Mucosa of descending colon (tissue), 3 donors: Measurements from ENCODE around the gene KCNH5. TPM values are rescaled to one million over a fixed set of nuclear protein-coding genes. Genes with fewer than 3 reads are reported as not detected.

Experiments
- ATAC-seq: fragments of 200-7000 bp; cut with Tn5 transposase; one replicate; pipeline ENCODE4 v1.9.1; 2020; ENCODE audit warnings: mild to moderate bottlenecking, moderate library complexity
- DNase-seq, 3 donors: peaks; one replicate each; pipeline ENCODE4 v3.0.0-alpha.2; 2020
- H3K36me3 ChIP-seq: fragments of 200-600 bp; one replicate; pipeline ENCODE4 v1.8.0; 2021; ENCODE audit warnings: low read depth, mild to moderate bottlenecking
- H3K4me1 ChIP-seq: fragments of 200-600 bp; one replicate; pipeline ENCODE4 v1.8.0; 2021; ENCODE audit warnings: low read depth, mild to moderate bottlenecking
- H3K4me3 ChIP-seq: fragments of 200-600 bp; one replicate; pipeline ENCODE4 v1.8.0; 2021; ENCODE audit warnings: mild to moderate bottlenecking
- H3K9me3 ChIP-seq: fragments of 200-600 bp; one replicate; pipeline ENCODE4 v1.8.0; 2021; ENCODE audit warnings: mild to moderate bottlenecking
- intact Hi-C, 2 donors: fragments of 100-400 bp; cut with DNase I in 1 of 2; cut with micrococcal nuclease in 1 of 2; formaldehyde crosslinking; loops; one replicate each; pipeline versions ENCODE4 v1.11.0 to v1.11.1; 2022; cut with DNase I, micrococcal nuclease
- total RNA-seq, 3 donors: library from RNA; stranded (reverse); fragmentation: NEBNext Ultra II Directional in 2 of 3; extraction: Animal tissue kit (Norgen Biotek cat#: 25700) in 2 of 3; gene quantifications; one replicate each; pipeline versions ENCODE4 v1.2.1 to v1.2.4, GENCODE V29; 2021 to 2023
- TF ChIP-seq, protein P1 (sequence below): fragments of 200-600 bp; IDR thresholded peaks from one replicate; pipeline ENCODE4 v1.8.0; 2022; ENCODE audit warnings: antibody characterized with exemption, mild to moderate bottlenecking
- donor health status: DM: no; HTN: no; CAD: no; lungs with moderate emphysema.
- donor health status: DM: no; HTN: no; CAD: no.
- donor health status: DM: no; HTN: yes; CAD: no.

KCNH5 gene
- total RNA-seq, 3 donors from 2014 or later: 0.28 TPM; not detected in 2

DNA sequence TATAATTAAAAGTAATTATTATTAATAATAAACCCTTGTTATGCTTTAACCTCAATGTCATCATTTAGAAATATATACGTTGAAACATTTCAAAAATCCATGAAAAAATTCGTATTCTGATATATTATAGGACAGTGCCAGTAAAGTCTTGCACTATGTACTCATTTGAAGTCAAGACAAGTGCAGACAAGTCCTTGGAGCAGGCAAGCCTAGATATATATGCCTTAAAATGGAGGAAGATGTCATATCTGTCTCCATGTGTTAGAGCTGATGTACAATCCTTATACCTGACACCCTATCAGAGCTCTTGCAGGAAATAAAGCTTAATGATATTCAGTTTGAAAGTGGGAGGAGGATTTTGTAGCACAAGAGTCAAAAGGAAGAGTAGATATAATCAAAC, 310.4 kb downstream of the KCNH5 start:
- intact Hi-C loops: no loop called here
- no peak for DNase-seq
- ATAC-seq: no peak
- H3K36me3 ChIP-seq: no peaks in the 10 kb centered on the region
- H3K9me3 ChIP-seq: peaks cover 22% of the 10 kb centered on the region
- TF ChIP-seq, protein P1, sequence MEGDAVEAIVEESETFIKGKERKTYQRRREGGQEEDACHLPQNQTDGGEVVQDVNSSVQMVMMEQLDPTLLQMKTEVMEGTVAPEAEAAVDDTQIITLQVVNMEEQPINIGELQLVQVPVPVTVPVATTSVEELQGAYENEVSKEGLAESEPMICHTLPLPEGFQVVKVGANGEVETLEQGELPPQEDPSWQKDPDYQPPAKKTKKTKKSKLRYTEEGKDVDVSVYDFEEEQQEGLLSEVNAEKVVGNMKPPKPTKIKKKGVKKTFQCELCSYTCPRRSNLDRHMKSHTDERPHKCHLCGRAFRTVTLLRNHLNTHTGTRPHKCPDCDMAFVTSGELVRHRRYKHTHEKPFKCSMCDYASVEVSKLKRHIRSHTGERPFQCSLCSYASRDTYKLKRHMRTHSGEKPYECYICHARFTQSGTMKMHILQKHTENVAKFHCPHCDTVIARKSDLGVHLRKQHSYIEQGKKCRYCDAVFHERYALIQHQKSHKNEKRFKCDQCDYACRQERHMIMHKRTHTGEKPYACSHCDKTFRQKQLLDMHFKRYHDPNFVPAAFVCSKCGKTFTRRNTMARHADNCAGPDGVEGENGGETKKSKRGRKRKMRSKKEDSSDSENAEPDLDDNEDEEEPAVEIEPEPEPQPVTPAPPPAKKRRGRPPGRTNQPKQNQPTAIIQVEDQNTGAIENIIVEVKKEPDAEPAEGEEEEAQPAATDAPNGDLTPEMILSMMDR: no peak
- no peak overlapping the region for H3K4me3 ChIP-seq
- H3K4me1 ChIP-seq: no peaks in the 10 kb centered on the region

DNA sequence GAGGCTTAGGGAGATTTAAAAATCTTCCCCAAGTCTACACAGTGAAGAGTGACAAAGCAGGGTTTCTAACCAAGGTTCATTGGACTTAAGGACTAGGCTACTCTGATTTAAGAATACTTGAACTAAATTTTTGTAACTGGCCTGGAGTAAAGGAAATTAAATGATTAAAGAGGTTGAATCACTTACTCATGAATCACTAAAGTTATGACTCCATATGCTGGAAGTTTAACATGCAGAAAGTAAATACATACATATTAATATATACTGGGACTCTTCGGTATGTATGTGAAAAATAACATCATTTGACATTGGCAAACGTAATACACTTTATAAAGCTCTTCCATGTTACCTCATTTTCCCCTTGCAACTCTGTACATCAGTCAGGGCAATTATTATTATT, 322.9 kb downstream of the KCNH5 start:
- Histone ChIP-seq H3K9me3 (peaks cover 9% of the 10 kb centered on the region), H3K36me3 (no peaks in the 10 kb centered on the region), H3K4me3 (no peak overlapping the region), H3K4me1 (no peaks in the 10 kb centered on the region)
- DNase-seq (no peak), ATAC-seq (no peak)
- TF ChIP-seq, protein P1: no peak
- intact Hi-C loops: no loop called here

DNA sequence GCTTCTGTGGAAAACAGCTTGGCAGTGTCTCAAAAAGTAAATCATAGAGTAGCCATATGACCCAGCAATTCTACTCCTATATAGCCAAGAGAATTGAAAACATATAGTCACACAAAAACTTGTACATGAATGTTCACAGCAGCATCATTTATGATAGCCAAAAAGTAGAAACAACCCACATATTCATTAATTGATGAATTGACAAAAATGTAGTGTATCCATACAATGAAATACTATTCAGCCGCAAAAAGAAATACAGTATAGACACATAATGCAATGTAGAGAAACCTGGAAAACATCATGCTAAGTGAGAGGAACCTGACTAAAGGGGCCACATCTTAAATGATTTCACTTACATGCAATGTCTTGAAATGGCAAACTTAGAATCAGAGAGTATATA, 326.6 kb downstream of the KCNH5 start:
- DNase-seq: no peak
- ATAC-seq: no peak
- no peak overlapping the region for H3K4me3 ChIP-seq
- TF ChIP-seq, protein P1: no peak
- peaks cover 29% of the 10 kb centered on the region for H3K9me3 ChIP-seq
- H3K4me1 ChIP-seq: no peaks in the 10 kb centered on the region
- intact Hi-C loops: no loop called here
- H3K36me3 ChIP-seq: no peaks in the 10 kb centered on the region

DNA sequence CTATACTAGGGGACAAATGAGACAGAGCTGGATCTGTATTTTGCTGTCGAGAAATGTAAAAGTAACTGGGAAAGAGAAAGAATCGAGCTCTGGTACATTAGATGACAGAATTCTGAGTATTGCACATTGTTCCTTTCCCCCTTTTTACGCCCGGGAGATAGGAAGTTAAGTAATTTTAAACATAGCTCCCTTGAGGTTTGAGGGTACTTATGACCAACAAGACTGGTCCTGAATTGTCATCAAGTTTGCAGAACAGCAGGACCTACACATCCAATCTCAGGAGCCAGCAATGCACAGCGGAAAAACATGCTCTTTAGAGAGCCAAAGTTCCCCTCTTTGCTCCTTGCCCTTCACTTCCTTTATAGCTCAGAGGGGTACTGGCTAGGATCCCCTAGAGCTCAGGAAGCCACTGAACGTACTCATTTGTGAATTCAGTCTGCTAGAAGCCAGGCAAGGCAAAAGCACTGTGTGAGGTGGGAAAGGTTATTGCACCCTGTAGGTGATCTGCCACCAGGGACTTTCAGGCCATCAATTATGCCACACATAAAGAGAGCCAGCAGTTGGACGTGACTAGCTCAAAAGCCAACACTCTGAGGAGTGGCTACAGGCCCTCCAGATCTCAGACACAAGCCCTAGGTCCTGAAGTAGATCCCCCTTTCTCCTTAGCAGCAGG, 333.8 kb downstream of the KCNH5 start:
- H3K4me1 ChIP-seq: no peaks in the 10 kb centered on the region
- TF ChIP-seq, protein P1: no peak
- H3K36me3 ChIP-seq: no peaks in the 10 kb centered on the region
- peaks cover 28% of the 10 kb centered on the region for H3K9me3 ChIP-seq
- intact Hi-C loops: no loop called here
- DNase-seq (no peak), ATAC-seq (no peak)
- H3K4me3 ChIP-seq: no peak overlapping the region

DNA sequence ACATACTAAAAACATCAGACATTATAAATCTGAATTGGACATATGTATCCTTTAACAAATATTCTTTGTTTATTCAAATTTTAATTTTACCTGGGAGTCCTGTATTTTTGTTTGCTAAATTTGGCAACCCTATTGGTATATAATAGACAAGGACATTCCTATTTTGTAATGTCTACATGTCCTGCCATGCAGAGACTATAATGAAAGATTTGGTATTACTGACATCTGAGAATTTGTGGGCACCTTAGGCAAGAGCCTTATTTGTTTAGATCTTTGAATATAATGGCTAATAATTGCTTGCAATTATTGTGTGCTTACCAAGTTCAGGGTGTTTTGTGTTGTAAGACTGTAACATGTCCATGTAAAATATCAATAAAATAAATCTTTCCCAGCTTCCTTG, 334.4 kb downstream of the KCNH5 start:
- intact Hi-C loops: no loop called here

More for the DNA sequence above, 334.4 kb downstream of the KCNH5 start:
- Histone ChIP-seq H3K4me1 (no peaks in the 10 kb centered on the region), H3K9me3 (peaks cover 24% of the 10 kb centered on the region), H3K4me3 (no peak overlapping the region), H3K36me3 (no peaks in the 10 kb centered on the region)
- ATAC-seq: no peak
- TF ChIP-seq, protein P1: no peak
- no peak for DNase-seq
